DND-41 (cell line): ENCODE data around the gene PPIF.
"Not testable (repeated sequence)": the region's sequence is repeated elsewhere in the genome, so short reads cannot be mapped to it uniquely, and the experiment has no call there.

Source experiments
- ATAC-seq: fragments of 200-7000 bp; cut with Tn5 transposase; 3 replicates; pipeline ENCODE4 v1.9.1; 2021; ENCODE audit warnings: low read depth; ENCODE audit not compliant: insufficient read depth
- DNase-seq: peaks from one replicate; pipeline ENCODE4 v3.0.0-alpha.2; 2020
- H2AFZ ChIP-seq: 2 replicates; pipeline ENCODE4 v1.6.0; 2012; ENCODE audit warnings: low read depth, low read length
- H3K27ac ChIP-seq: 2 replicates; pipeline ENCODE4 v1.5.1; 2012; ENCODE audit warnings: low read length, inconsistent platforms
- H3K27me3 ChIP-seq: fragments of 200-600 bp; sonication (generic); 2 replicates; pipeline ENCODE4 v1.6.0; 2012; ENCODE audit warnings: low read length, mild to moderate bottlenecking, inconsistent platforms; ENCODE audit not compliant: insufficient read depth, poor library complexity
- H3K36me3 ChIP-seq: 2 replicates; pipeline ENCODE4 v1.5.1; 2012; ENCODE audit warnings: low read length, inconsistent platforms; ENCODE audit not compliant: insufficient read depth
- H3K4me1 ChIP-seq: 2 replicates; pipeline ENCODE4 v1.5.1; 2012; ENCODE audit warnings: mild to moderate bottlenecking, low read length; ENCODE audit not compliant: insufficient read depth
- H3K4me2 ChIP-seq: 2 replicates; pipeline ENCODE4 v1.6.0; 2012; ENCODE audit warnings: mild to moderate bottlenecking, moderate library complexity, low read length, inconsistent platforms; ENCODE audit not compliant: insufficient read depth
- H3K4me3 ChIP-seq, 2 experiments: fragments of 200-600 bp in 1 of 2; shearing (Covaris generic) in 1 of 2; 2 replicates each; pipeline ENCODE4 v1.5.1; 2012 to 2016; ENCODE audit warnings: inconsistent platforms in 2 of 2, low read length in 2 of 2, mild to moderate bottlenecking in 2 of 2, low read depth in 1 of 2, moderate library complexity in 1 of 2
- H3K79me2 ChIP-seq: 2 replicates; pipeline ENCODE4 v1.6.0; 2012; ENCODE audit warnings: low read length, inconsistent platforms; ENCODE audit not compliant: insufficient read depth
- H3K9ac ChIP-seq: 2 replicates; pipeline ENCODE4 v1.6.0; 2012; ENCODE audit warnings: low read depth, mild to moderate bottlenecking, inconsistent platforms, low read length, moderate library complexity
- H3K9me3 ChIP-seq: 2 replicates; pipeline ENCODE4 v1.5.1; 2012; ENCODE audit warnings: low read length, moderate library complexity, mild to moderate bottlenecking, inconsistent platforms; ENCODE audit not compliant: insufficient read depth, severe bottlenecking
- H4K20me1 ChIP-seq: 2 replicates; pipeline ENCODE4 v1.6.0; 2012; ENCODE audit warnings: low read length; ENCODE audit not compliant: insufficient read depth
- EZH2 ChIP-seq: IDR thresholded peaks from 3 replicates; pipeline ENCODE4 v1.6.1; 2012; ENCODE audit warnings: borderline replicate concordance, low read depth, mild to moderate bottlenecking, moderate library complexity, low read length, inconsistent platforms; ENCODE audit not compliant: severe bottlenecking
- TF ChIP-seq, protein P1 (sequence below): IDR thresholded peaks from 2 replicates; pipeline ENCODE4 v1.5.1; 2012; ENCODE audit warnings: borderline replicate concordance, low read length, moderate library complexity, mild to moderate bottlenecking; ENCODE audit not compliant: poor library complexity, severe bottlenecking; ENCODE audit errors: extremely low read depth

Gene PPIF

DNA sequence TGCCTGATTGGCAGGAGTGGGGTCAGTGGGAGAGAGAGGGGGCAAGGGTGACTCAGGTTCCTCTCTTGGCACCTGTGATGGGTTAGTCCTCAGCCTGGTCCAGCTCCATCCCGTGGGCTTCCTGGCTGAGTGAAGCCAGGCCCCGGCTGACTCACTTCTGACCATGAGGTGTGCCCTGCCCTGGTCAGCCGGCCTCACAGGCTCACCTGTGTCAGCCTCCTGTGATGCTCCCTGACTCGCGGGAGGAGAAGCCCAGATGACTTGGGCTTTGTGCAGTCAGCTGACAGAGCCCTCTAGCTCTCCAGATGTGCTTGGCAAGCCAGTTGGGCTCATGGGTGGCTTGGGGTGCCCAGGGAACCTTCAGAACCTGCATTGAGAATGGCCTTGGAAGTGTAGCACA lies 16.0 kb upstream of the PPIF start:
- no peak overlapping the region for H3K9ac ChIP-seq
- H2AFZ ChIP-seq = no peak overlapping the region
- H3K4me2 ChIP-seq = no peak overlapping the region
- H3K79me2 ChIP-seq = no peaks in the 10 kb centered on the region
- no peak overlapping the region for H3K27ac ChIP-seq
- ATAC-seq = no peak
- peaks cover 7% of the 10 kb centered on the region; the same call in 1 of the 2 replicates for H3K4me1 ChIP-seq
- H3K27me3 ChIP-seq = peaks cover 13% of the 10 kb centered on the region
- peaks cover 30% of the 10 kb centered on the region for H4K20me1 ChIP-seq
- TF ChIP-seq EZH2 = no peak
- TF ChIP-seq, protein P1, sequence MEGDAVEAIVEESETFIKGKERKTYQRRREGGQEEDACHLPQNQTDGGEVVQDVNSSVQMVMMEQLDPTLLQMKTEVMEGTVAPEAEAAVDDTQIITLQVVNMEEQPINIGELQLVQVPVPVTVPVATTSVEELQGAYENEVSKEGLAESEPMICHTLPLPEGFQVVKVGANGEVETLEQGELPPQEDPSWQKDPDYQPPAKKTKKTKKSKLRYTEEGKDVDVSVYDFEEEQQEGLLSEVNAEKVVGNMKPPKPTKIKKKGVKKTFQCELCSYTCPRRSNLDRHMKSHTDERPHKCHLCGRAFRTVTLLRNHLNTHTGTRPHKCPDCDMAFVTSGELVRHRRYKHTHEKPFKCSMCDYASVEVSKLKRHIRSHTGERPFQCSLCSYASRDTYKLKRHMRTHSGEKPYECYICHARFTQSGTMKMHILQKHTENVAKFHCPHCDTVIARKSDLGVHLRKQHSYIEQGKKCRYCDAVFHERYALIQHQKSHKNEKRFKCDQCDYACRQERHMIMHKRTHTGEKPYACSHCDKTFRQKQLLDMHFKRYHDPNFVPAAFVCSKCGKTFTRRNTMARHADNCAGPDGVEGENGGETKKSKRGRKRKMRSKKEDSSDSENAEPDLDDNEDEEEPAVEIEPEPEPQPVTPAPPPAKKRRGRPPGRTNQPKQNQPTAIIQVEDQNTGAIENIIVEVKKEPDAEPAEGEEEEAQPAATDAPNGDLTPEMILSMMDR = no peak
- H3K36me3 ChIP-seq = no peaks in the 10 kb centered on the region
- DNase-seq = no peak
- no peaks in the 10 kb centered on the region for H3K9me3 ChIP-seq
- H3K4me3 ChIP-seq = no peak overlapping the region

DNA sequence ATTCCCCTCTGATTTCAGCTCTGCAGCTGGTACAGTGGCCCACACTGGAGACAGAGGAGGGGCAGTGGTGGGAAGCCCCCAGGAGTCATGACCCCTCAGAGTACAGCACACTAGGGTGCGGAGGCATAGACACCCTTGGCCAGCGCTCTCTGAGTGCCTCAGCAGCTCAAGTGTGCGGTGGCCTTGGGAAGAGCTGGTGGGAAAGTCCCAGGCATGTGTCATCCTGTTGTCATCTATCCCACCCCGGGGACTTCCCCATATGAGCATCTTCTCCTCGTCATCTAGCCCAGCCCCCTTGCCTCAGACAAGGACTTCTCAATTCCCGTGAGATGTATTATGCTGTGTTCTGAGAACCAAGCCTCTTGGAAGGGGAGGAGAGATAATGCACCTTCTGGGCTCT lies 15.6 kb upstream of the PPIF start:
- Histone ChIP-seq H3K9ac (no peak overlapping the region), H3K79me2 (no peaks in the 10 kb centered on the region), H4K20me1 (peaks cover 28% of the 10 kb centered on the region), H3K4me3 (no peak overlapping the region), H3K27ac (no peak overlapping the region), H3K36me3 (no peaks in the 10 kb centered on the region), H3K9me3 (no peaks in the 10 kb centered on the region), H3K27me3 (peaks cover 13% of the 10 kb centered on the region), H3K4me2 (no peak overlapping the region), H3K4me1 (peaks cover 7% of the 10 kb centered on the region; the same call in 1 of the 2 replicates), H2AFZ (no peak overlapping the region)
- TF ChIP-seq, protein P1 = no peak
- TF ChIP-seq EZH2 = no peak
- ATAC-seq = 0 out of 3 replicates have a peak, but pooled peaks have one; percentile 27
- no peak for DNase-seq

DNA sequence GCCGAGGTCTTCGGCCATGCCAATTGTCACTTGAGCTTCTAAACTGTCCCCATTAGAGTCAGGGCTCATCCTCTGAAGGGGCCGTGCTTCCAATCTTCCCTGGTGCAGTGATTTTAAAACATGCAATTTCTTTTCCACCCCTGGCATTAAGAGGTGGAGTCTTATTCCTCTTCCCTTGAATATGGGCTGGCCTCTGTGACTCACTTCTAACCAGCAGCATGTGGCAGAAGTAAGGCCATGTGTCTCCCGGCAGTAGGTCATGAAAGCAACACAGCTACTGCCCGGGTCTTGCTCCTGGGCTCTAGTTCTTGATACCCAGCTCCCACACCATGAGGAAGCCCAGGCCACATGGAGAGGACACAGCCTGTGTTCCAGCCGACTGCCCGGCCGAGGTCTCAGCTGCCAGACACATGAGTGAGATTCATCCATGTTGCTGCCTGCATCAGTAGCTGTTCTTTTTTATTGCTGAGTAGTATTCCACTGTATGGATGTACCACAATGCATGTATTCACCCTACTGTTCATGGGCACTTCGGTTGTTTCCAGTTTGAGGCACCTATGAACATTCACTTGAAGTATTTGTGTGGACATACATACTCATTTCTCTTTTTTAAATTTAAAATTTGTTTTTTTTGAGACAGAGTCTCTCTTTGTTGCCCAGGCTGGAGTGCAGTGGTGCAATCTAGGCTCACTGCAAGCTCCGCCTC lies 14.5 kb upstream of the PPIF start:
- H3K79me2 ChIP-seq, H3K4me2 ChIP-seq, H3K4me1 ChIP-seq, H3K27ac ChIP-seq, H3K4me3 ChIP-seq, H2AFZ ChIP-seq, ATAC-seq, DNase-seq, H3K9ac ChIP-seq, H3K36me3 ChIP-seq, H3K9me3 ChIP-seq, H3K27me3 ChIP-seq: not testable (repeated sequence)
- H4K20me1 ChIP-seq = peaks cover 20% of the 10 kb centered on the region

DNA sequence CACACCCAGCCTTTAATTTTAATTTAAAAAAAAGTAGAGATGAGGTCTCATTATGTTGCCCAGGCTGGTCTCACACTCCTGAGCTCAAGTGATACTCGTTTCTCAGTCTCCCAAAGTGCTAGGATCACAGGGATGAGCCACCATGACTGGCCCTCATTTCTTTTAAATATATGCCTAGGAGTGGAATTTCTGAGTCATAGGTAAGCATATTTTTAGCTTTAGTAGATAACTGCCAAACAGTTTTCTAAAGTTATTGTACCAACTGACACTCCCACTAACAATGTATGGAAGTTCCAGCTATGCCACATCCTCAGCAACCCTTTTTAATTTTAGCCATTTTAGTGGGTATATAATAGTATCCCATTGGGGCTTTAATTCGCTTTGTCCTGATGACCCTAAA lies 13.8 kb upstream of the PPIF start:
- Histone ChIP-seq H3K4me2 (no peak overlapping the region), H3K27ac (no peak overlapping the region), H3K9ac (no peak overlapping the region)

More for the DNA sequence above, 13.8 kb upstream of the PPIF start:
- no peak for TF ChIP-seq EZH2
- TF ChIP-seq, protein P1 = no peak
- no peaks in the 10 kb centered on the region for H3K79me2 ChIP-seq
- no peak for ATAC-seq
- peaks cover 20% of the 10 kb centered on the region for H4K20me1 ChIP-seq
- H2AFZ ChIP-seq = no peak overlapping the region
- DNase-seq = no peak
- peaks cover 7% of the 10 kb centered on the region; the same call in 1 of the 2 replicates for H3K4me1 ChIP-seq
- H3K4me3 ChIP-seq = no peak overlapping the region
- no peaks in the 10 kb centered on the region for H3K36me3 ChIP-seq
- H3K9me3 ChIP-seq = no peaks in the 10 kb centered on the region
- peaks cover 7% of the 10 kb centered on the region for H3K27me3 ChIP-seq
